GM19193 (cell line): ENCODE results near the gene ZNF70.

Source experiments
- POLR2A ChIP-seq: IDR thresholded peaks from 4 replicates; pipeline ENCODE4 v1.6.1; 2011; ENCODE audit not compliant: insufficient read depth, insufficient read length; ENCODE audit errors: extremely low read depth

ZNF70 gene

DNA sequence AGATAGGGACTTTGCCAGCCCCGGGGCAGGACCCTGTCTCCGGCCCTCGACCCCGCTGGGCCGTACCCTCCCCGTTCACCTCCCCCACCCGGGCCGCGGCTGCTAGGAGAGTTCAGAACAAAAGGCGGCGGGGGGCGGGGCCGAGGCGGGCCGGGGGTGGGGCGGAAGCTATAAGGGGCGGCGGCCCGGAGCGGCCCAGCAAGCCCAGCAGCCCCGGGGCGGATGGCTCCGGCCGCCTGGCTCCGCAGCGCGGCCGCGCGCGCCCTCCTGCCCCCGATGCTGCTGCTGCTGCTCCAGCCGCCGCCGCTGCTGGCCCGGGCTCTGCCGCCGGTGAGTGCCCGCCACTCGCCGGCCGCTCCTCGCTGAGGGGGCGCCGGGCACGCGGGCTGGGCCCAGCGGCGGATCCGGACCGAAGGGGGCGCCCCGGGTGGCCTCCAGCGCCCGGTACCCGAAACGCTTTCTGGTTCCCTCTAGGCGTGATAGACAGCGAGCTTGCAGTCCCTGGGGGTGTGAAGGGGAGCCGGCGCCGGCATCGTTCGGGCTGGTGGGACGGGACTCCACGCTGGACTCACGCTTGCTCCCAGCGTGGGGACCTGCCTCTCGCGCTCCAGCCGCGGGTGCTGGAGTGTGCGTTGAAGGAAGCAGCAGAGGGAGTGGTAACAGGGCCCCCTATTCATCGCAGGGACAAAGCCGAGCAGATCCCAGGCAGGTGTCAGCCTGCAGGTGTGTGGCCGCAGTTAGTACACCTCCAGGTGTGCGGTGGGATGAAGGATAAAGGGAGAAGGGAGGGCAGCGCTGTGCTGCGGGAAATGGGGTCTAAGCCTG is 21.9 kb upstream of the ZNF70 start, which contains the start of gene MMP11:
TSS of gene MMP11 (plus strand) at position 201 of the 825 bp plus-strand sequence. CDS start at position 223, 22 bp downstream.
- no peak for TF ChIP-seq POLR2A

DNA sequence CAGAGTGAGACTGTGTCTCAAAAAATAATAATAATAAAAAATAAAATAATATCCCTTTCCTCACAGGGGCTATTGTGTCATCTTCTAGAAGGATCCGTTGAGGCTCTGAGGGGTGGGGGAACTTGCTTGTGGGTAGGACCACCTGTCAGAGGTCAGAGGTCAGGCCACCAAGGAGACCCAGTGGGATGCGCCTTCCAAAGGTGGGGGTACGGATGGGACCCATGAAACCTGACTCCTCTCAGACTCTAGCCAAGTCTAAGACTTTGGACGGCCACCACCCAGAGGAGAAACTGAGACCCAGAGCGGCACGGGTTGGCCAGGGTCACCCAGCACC is 21.4 kb upstream of the ZNF70 start:
- TF ChIP-seq POLR2A = no peak

DNA sequence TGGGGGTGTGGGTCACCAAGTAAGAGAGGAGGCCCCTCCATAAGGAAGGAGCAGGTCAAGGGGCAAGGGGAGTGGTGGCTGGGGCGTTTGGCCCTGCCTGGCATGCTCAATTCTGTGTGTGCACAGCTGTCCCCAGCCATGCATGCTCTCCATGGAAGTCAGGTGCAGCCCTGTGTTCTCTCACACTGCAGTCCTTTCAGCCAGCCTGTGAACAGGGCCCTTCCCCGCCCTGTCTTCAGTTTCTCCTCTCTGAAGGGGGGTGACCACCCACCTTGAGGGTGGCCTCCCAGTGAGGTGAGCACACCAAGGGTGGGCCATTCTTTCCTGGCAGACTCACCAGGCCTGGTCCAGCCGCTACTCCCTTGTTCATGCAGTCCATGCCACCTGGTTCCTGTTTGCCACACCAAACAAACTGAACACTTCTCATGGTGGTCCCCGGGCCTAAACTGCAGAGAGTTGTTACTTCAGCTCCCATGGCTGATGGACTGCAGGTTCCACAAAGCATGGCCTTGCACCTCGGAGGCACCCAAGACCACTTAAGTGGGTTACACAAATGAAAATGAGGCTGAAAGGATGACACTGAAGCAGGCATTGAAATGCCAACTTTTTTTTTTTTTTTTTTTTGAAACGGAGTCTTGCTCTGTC is 18.5 kb upstream of the ZNF70 start:
- TF ChIP-seq POLR2A = no peak

DNA sequence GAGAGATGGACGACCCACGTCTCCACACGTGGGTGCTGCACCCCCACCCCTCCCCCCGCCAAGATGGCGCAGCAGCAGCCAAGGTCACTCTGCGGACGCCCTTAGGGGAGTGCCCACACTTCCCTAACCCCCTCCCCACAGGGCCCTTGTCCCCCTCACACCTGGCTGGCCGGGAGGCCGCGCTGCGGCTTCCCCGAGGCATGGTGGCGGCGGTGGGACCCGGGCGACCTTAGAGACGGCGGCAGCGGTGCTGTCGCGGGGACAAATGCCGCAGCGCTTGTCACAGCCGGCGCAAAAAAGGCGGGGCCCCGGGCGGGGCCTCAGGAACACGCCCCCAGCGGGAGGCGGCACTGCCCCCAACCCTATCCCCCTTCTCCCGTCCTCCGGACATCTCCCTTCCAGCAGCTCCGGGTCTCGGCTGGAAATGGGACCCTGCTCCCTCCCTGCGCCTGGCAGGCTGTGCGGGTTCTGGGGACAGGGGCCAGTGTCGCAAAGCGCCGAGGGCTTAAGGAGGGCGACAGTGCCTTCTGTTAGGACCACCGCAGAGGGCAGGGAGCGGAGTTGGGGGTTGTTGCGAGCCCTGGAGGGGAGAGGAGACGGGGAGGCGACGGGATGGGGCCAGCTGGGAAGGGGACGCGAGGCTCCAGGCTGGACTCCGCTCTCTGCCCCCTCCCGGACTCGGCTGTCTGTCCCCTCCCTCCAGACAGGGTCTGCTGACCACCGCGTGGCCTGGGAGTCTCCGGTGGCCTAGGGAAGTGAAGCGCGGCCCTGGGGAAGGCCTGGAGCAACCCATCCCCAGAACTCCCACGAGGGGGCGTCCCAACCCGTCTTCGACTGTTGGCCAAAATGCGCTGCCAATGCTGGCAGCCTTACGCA is 17.0 kb upstream of the ZNF70 start, which contains the start of gene CHCHD10:
TSS of gene CHCHD10 (minus strand) at position 300 of the 876 bp plus-strand sequence. CDS start at position 202, 98 bp downstream.
- peak; percentile 77 for TF ChIP-seq POLR2A

DNA sequence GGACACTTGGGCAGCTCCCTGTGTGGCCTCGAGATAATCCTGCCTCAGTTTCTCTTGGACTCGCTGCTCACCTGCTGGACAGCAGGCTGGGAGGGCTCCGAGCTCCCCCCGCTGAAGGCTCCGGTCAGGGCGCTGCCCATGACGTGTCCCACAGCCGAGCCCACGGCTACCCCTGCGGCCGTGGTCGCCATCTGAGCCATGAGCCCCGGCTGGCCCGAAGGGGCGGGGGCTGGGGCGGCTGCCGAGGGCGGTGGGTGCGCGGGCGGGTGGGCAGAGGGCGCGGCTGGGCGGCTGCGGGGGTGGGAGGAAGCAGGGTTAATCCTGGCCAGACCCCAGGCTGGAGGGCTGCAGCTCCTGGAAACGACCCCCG is 16.4 kb upstream of the ZNF70 start:
- TF ChIP-seq POLR2A = no peak

DNA sequence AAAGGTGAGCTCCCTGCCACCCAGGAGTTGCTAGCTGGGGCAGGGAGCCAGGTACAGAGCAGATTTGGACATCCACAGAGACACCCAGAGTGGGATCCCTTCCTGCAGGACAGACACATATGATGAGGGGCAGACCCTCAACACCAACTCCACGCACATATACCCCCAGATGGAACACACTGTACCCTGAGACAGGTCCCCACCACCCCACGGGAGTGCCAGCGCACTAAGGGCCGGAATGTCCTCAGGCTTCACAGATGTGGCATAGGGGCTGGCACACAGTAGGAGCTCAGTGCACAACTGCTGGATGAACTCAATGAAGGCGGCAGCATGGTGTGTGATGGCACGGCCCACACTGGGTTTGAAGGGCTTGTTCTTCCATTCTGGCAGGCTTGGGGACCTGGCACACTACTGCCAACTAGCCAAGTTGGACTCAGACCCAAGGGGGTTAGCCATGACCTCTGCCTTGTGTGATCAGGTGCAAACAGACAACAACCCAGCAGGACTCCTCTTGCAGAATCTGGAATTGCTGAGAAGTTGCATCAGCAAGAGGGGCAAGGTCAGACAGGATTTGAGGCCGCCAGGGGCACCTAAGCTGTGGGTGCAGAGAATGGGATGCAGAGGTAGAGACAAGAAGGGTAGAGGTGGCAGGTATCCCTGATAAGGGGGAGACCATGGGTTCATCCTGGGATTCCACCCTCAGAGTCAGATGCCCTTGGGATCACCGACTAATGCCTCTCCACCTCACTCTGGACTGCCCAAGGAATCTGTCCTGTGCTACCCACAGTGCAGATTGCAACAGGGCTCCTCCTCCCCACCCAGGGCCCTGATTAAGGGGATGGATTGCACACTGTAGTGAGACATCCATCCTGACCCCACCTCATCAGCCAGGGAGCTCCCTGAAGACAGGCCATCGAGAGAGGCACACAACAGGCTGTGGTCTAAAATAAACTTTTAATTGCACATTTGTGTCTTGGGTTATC is 14.3 kb upstream of the ZNF70 start:
- TF ChIP-seq POLR2A = no peak

DNA sequence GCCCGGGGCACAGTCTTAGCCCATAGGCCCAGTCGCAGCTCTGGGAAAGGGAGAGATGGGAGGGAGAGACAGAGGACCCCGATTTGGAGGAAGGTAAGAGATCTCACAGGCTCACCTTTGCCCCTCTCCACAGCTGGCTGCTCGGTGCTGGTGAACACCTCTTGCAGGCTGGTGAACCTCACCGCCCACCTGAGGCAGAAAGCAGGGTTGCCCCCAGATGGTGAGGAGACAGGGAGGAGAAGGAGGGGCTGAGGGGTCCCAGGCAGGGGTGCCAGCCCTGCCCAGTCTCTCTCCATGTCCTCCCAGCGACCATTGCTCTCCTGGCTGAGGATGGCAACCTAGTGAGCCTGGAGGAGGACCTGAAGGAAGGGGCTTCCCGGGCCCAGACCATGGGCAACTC is 13.0 kb upstream of the ZNF70 start:
- TF ChIP-seq POLR2A = no peak

DNA sequence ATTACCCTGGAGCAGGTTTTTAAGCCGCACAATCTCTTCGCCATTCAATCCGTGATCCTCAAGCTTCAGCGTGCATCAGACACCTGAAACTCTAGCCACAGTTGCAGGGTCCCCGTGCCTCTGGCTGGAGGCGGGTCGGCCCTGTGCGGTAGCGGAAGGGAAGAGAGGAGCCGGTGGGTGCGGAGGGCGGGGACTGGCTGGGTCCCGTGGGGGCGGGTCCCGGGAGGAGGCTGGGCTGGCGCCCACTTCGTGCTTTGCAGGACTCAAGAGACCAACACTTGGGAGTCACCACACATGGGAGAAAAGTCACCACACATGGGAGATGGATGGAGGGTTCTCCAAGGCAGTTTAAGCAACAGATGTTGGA is 12.7 kb upstream of the ZNF70 start:
- TF ChIP-seq POLR2A = no peak

DNA sequence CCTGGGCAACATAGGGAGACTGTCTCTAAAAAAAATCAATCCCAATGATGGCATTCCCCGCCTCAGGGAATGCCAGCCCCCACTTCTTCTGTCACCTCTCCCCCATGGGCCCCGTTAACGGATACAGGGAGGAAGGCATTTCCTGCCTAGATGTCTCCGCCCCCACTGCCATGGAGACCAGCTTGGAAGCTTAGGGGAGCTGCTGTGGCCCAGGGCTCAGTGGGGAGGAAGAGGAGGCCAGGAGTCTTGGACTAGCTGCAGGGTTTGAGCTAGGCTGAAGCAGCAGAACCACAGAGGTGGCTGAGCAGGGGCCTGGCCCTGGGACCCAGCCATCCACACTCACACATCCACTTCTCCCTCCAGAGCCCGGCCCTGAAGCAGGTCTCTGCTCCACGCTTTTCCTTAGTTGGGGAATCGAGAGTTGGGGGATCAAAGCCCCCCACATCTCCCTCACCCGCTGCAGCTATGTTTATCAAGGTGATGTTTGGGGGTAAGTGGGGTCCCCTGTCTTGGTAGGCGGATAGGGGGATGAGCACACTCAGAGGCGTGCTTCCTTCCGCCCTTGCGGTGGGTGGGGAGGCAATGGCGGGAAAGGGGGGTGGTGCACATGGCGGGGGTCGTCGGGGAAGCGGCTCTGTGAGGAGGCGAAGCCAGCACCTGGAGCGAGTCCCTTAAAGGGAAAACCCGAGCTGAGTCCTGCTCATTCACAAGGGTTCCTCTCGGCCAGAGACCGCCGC is 12.1 kb upstream of the ZNF70 start, which contains the start of gene C22orf15:
TSS of gene C22orf15 (plus strand) at position 149 of the 737 bp plus-strand sequence. CDS start at position 466, 317 bp downstream.
- no peak for TF ChIP-seq POLR2A

DNA sequence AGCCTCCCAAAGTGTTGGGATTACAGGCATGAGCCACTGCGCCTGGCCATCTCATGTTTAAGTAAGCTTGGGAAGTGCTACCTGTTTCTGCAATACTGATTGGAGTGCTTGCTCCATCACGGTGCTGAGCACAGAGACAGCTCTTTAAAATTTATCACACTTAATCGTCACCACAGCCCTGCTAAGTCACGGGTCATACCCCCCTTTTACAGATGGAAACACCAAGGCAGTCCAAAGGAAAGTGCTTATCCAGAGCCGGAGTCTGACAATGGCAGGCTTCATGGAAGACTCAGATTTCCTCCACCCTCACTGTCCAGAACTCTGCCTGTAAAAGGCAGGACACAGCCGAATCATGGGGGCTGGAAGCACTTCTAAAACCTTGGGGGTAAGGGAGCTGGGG is 9.1 kb upstream of the ZNF70 start:
- no peak for TF ChIP-seq POLR2A

DNA sequence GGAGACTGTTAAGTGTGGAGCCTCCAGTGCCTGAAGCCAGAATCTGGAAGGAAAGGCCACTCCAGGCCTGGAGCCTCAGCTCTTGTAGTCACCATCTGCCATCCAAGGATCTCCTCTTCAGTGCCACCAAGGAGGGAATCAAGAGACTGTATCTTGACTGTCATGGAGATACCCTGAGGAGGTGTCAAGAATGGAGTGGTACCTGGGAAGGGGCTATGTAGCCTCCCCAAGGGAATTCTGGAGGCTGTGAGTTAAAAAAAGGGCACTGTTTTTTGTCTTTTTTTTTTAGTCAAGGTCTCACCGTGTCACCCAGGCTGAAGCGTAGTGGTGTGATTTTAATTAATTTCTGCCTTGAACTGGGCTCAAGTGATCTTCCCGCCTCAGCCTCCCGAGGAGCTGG is 8.7 kb upstream of the ZNF70 start:
- TF ChIP-seq POLR2A = no peak

DNA sequence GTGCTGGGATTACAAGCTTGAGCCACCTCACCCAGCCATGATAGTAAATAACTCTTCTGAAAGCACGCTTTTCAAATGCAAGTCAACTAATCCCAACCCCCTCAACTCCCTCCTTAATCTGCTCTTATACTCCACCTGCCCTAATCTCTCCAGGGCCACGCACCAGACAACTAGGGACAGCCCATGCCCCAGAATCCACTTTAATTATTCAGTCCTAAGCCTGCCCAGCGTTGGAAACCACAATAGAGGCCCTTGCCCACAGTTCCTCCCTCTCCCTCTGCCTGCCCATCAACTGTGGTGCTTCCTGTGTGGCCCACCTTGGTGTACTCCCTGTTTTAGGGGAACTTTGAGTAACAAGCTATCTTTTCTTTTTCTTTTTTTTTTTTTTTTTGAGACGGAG is 6.0 kb upstream of the ZNF70 start:
- TF ChIP-seq POLR2A = no peak

DNA sequence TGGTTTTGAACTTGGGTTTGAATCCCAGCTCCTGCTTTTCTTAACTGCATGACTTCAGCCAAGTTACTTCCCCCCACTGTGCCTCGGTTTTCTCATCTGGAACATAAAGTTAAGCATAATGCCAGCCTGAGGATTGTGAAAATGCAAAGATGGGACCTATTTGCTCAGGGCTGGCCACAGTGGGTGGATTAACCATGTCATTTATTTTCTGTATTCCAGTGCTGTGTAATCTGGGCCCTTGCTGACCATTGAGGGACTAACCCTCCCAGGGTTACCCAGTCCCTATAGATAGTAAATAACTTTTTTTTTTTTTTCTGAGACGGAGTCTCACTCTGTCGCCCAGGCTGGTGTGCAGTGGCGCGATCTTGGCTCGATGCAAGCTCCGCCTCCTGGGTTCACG is 4.8 kb upstream of the ZNF70 start:
- TF ChIP-seq POLR2A = no peak

DNA sequence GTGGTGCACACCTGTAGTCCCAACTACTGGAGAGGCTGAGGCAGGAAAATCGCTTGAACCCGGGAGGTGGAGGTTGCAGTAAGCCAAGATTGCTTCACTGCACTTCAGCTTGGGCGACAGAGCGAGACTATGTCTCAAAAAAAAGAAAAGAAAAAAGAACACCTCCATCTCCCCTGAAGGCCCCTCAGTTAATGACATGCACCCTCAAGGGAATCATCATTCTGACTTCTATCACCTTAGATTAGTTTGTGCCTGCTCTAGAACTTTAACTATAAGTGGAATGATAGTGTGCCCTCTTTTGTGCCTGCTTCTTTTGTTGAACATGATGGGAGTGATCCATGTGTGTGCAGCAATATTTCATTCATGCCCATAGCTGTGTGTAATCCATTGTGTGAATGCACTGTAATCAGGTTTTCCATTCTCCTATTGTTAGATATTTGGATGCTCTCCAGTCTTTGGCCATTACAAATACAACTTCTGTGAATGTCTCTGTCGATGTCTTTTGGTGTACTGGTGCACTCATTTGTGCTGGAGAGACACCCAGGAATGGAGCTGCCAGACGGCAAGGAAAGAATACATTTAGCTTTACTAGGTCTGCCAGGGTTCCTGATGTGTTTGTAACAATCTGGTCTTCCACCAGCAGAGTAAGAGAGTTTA is 4.2 kb upstream of the ZNF70 start:
- no peak for TF ChIP-seq POLR2A
